HepG2 (cell line): Measurements from ENCODE around the gene SAMD4A.

Source experiments
- CSRNP2 ChIP-seq: sonication (generic); formaldehyde crosslinking; conservative IDR thresholded peaks from 2 replicates; pipeline ENCODE4 v1.8.0; 2022; ENCODE audit warnings: low read depth, missing genetic modification reagents
- SIX1 ChIP-seq: sonication (generic); formaldehyde crosslinking; IDR thresholded peaks from 2 replicates; pipeline ENCODE4 v1.4.0; 2020; ENCODE audit warnings: missing genetic modification reagents, borderline replicate concordance
- ZNF670 ChIP-seq: sonication (generic); formaldehyde crosslinking; IDR thresholded peaks from 2 replicates; pipeline ENCODE4 v1.8.0; 2022; ENCODE audit warnings: mild to moderate bottlenecking, missing genetic modification reagents, borderline replicate concordance

- TF ChIP-seq ZNF670: no peak
- TF ChIP-seq CSRNP2 (CRISPR knock-in tag): no peak
- TF ChIP-seq SIX1 (CRISPR knock-in tag): no peak
Measured at GRCh38 chr14:54681811-54682261, 114.9 kb downstream of the SAMD4A start.
